HEK293T (cell line): ENCODE measurements around the gene AHDC1.

Experiments used
- ARNT ChIP-seq: fragments of 450-650 bp; IDR thresholded peaks from 2 replicates; pipeline ENCODE4 v1.6.1; 2017; ENCODE audit warnings: mild to moderate bottlenecking
- BHLHE40 ChIP-seq: fragments of 450-650 bp; IDR thresholded peaks from 2 replicates; pipeline ENCODE4 v1.6.1; 2016; ENCODE audit warnings: mild to moderate bottlenecking, moderate library complexity, borderline replicate concordance
- FOXA1 ChIP-seq: fragments of 450-650 bp; IDR thresholded peaks from 2 replicates; pipeline ENCODE4 v1.6.1; 2016; ENCODE audit warnings: mild to moderate bottlenecking
- FOXM1 ChIP-seq: fragments of 450-650 bp; IDR thresholded peaks from 2 replicates; pipeline ENCODE4 v1.6.1; 2017; ENCODE audit warnings: mild to moderate bottlenecking, borderline replicate concordance
- NFRKB ChIP-seq: fragments of 450-650 bp; IDR thresholded peaks from 2 replicates; pipeline ENCODE4 v1.6.1; 2016; ENCODE audit warnings: mild to moderate bottlenecking, moderate library complexity
- PKNOX1 ChIP-seq: fragments of 450-650 bp; IDR thresholded peaks from 2 replicates; pipeline ENCODE4 v1.6.1; 2016
- SUZ12 ChIP-seq: fragments of 450-650 bp; IDR thresholded peaks from 2 replicates; pipeline ENCODE4 v1.6.1; 2016; ENCODE audit warnings: mild to moderate bottlenecking
- TARDBP ChIP-seq: fragments of 450-650 bp; IDR thresholded peaks from 2 replicates; pipeline ENCODE4 v1.6.1; 2016

DNA sequence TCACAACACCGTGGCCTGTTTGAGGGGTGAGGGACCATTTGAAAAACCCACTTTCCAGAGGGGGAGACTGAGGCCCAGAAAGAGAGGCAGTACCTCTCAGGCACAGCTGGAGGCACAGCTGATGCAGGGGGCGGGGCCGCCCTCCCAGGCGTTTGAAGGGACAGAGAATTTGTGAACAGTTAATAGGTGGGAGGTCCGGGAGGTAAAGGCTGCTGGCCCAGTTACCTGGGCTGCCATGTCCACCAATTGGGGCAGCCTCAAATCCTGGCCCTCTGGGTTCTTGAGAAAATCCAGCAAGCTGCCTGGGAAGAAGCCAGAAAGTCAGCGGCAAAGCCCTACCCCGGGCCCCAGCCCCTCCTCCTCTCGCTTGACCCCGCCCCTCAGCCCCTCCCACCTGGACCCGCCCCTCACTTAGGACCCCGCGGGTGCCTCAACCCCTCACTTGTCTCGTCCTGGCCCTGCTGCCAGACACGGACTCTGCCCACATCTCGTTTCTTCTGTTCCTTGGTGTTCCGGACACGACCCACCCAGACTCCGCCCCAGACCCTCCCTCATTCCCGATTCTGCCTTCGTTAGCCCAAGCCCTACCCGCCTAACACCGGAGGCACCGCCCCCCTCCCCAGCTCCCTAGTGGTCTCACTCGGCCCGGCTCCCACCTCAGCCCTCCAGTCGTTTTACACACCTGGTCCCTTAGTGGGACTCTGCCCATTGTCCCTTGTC, 10.8 kb upstream of the AHDC1 start:
- TF ChIP-seq TARDBP (no peak), SUZ12 (no peak), PKNOX1 (no peak), BHLHE40 (no peak), FOXM1 (no peak), ARNT (no peak), FOXA1 (no peak), NFRKB (no peak)
